ENCODE results near the gene COL20A1.

Gene COL20A1

GRCh38 chr20:63293871-63294535 is 1.0 kb downstream of the COL20A1 start:
- TF ChIP-seq POLR2AphosphoS5 (IDR thresholded peaks at IDR 0.05; ENCODE audit: low read depth, low read length) = no peak
- TF ChIP-seq SIN3A (IDR thresholded peaks at IDR 0.05; ENCODE audit: borderline replicate concordance, insufficient read depth, low read length) = no peak
- TF ChIP-seq TAF1 (IDR thresholded peaks at IDR 0.05; ENCODE audit: borderline replicate concordance, insufficient read depth, low read length) = no peak
- no peak for TF ChIP-seq FOXP2 (optimal IDR thresholded peaks at IDR 0.05; ENCODE audit: borderline replicate concordance, extremely low read depth, extremely low read length, insufficient read depth)

- TF ChIP-seq POLR2AphosphoS5 (IDR thresholded peaks at IDR 0.05; ENCODE audit: low read depth, low read length) (no peak), SIN3A (IDR thresholded peaks at IDR 0.05; ENCODE audit: borderline replicate concordance, insufficient read depth, low read length) (no peak), TAF1 (IDR thresholded peaks at IDR 0.05; ENCODE audit: borderline replicate concordance, insufficient read depth, low read length) (no peak), REST (IDR thresholded peaks at IDR 0.05; ENCODE audit: insufficient read depth in 1 of 2, low read depth in 2 of 2, low read length in 2 of 2) (no peak), FOXP2 (optimal IDR thresholded peaks at IDR 0.05; ENCODE audit: borderline replicate concordance, extremely low read depth, extremely low read length, insufficient read depth) (no peak)
These were observed 1.5 kb downstream of the COL20A1 start for GRCh38 chr20:63294536-63294900.

- TF ChIP-seq REST (IDR thresholded peaks at IDR 0.05; ENCODE audit: insufficient read depth in 1 of 2, low read depth in 2 of 2, low read length in 2 of 2) = no peak
- no peak for TF ChIP-seq POLR2AphosphoS5 (IDR thresholded peaks at IDR 0.05; ENCODE audit: low read depth, low read length)
- TF ChIP-seq TAF1 (IDR thresholded peaks at IDR 0.05; ENCODE audit: borderline replicate concordance, insufficient read depth, low read length) = no peak
- TF ChIP-seq FOXP2 (optimal IDR thresholded peaks at IDR 0.05; ENCODE audit: borderline replicate concordance, extremely low read depth, extremely low read length, insufficient read depth) = no peak
- no peak for TF ChIP-seq SIN3A (IDR thresholded peaks at IDR 0.05; ENCODE audit: borderline replicate concordance, insufficient read depth, low read length)
These were observed 2.0 kb downstream of the COL20A1 start for GRCh38 chr20:63295018-63295417.

GRCh38 chr20:63295422-63295821 is 2.4 kb downstream of the COL20A1 start:
- TF ChIP-seq REST (IDR thresholded peaks at IDR 0.05; ENCODE audit: insufficient read depth in 1 of 2, low read depth in 2 of 2, low read length in 2 of 2) (no peak), POLR2AphosphoS5 (IDR thresholded peaks at IDR 0.05; ENCODE audit: low read depth, low read length) (no peak), SIN3A (IDR thresholded peaks at IDR 0.05; ENCODE audit: borderline replicate concordance, insufficient read depth, low read length) (no peak), FOXP2 (optimal IDR thresholded peaks at IDR 0.05; ENCODE audit: borderline replicate concordance, extremely low read depth, extremely low read length, insufficient read depth) (no peak), TAF1 (IDR thresholded peaks at IDR 0.05; ENCODE audit: borderline replicate concordance, insufficient read depth, low read length) (no peak)

GRCh38 chr20:63295846-63296245 is 2.9 kb downstream of the COL20A1 start:
- TF ChIP-seq REST (IDR thresholded peaks at IDR 0.05; ENCODE audit: insufficient read depth in 1 of 2, low read depth in 2 of 2, low read length in 2 of 2) (no peak), FOXP2 (optimal IDR thresholded peaks at IDR 0.05; ENCODE audit: borderline replicate concordance, extremely low read depth, extremely low read length, insufficient read depth) (no peak)

All from PFSK-1 (cell line).